SK-N-SH (cell line): ENCODE data around the gene TRMT1. TPM values are rescaled to one million over a fixed set of nuclear protein-coding genes. Genes with fewer than 3 reads are reported as not detected.

Experiments
- CTCF ChIA-PET: fragments of 300-600, 350-600 bp; formaldehyde crosslinking; extraction: SDS; loops from one replicate; lab custom pipeline; 2021; lab: Yijun Ruan, JAX
- POLR2A ChIA-PET: fragments of 350-600 bp; sonication (Branson Sonifier 250); formaldehyde crosslinking; extraction: SDS; loops from one replicate; lab custom pipeline; 2020; ENCODE audit warnings: antibody characterized with exemption, inconsistent platforms; lab: Yijun Ruan, JAX
- DNase-seq: peaks from one replicate; pipeline ENCODE4 v3.0.0; 2012
- H2AFZ ChIP-seq: fragments of 200-600 bp; sonication (generic); 2 replicates; pipeline ENCODE4 v1.8.1; 2016; ENCODE audit warnings: antibody characterized with exemption, mild to moderate bottlenecking, low read depth
- H3F3A ChIP-seq: fragments of 200-600 bp; sonication (generic); replicated peaks from 2 replicates; pipeline ENCODE3; 2016; ENCODE audit warnings: antibody characterized with exemption, mild to moderate bottlenecking; ENCODE audit not compliant: insufficient read depth
- H3K27ac ChIP-seq, 2 experiments: fragments of 200-500 bp in 1 of 2; fragments of 200-600 bp in 1 of 2; sonication (Bioruptor generic) in 1 of 2; sonication (generic), shearing (Covaris generic) in 1 of 2; 2 replicates each; pipeline versions ENCODE4 v1.5.1 to v1.6.1; 2014 to 2016; ENCODE audit warnings: low read depth in 2 of 2, inconsistent platforms in 1 of 2, low read length in 1 of 2, mild to moderate bottlenecking in 1 of 2, mixed read lengths in 1 of 2
- H3K27me3 ChIP-seq: fragments of 200-600 bp; sonication (generic), shearing (Covaris generic); 2 replicates; pipeline ENCODE4 v1.6.1; 2016; ENCODE audit warnings: mixed run types; ENCODE audit not compliant: insufficient read depth
- H3K36me3 ChIP-seq, 2 experiments: fragments of 200-500 bp in 1 of 2; fragments of 200-600 bp in 1 of 2; sonication (Bioruptor generic) in 1 of 2; sonication (generic) in 1 of 2; replicated peaks in 1 of 2; 2 replicates each; pipeline versions ENCODE3 to v1.5.1; 2014 to 2016; ENCODE audit warnings: low read length in 1 of 2, mild to moderate bottlenecking in 1 of 2; ENCODE audit not compliant: insufficient read depth in 2 of 2, control insufficient read depth in 1 of 2
- H3K4me1 ChIP-seq, 2 experiments: fragments of 200-500 bp in 1 of 2; fragments of 200-600 bp in 1 of 2; sonication (Bioruptor generic) in 1 of 2; sonication (generic), shearing (Covaris generic) in 1 of 2; 2 replicates each; pipeline versions ENCODE4 v1.5.1 to v1.6.1; 2014 to 2016; ENCODE audit warnings: low read depth in 1 of 2, low read length in 1 of 2, mixed run types in 1 of 2; ENCODE audit not compliant: insufficient read depth in 2 of 2, control insufficient read depth in 1 of 2
- H3K4me2 ChIP-seq: fragments of 200-600 bp; sonication (generic), shearing (Covaris generic); 2 replicates; pipeline ENCODE4 v1.6.1; 2017; ENCODE audit warnings: mixed run types
- H3K4me3 ChIP-seq, 2 experiments: fragments of 200-500 bp in 1 of 2; fragments of 200-600 bp in 1 of 2; sonication (Bioruptor generic) in 1 of 2; sonication (generic), shearing (Covaris generic) in 1 of 2; 2 replicates each; pipeline versions ENCODE4 v1.5.1 to v1.8.1; 2014 to 2016; ENCODE audit warnings: low read depth in 2 of 2, inconsistent platforms in 1 of 2, low read length in 1 of 2, mild to moderate bottlenecking in 1 of 2, mixed read lengths in 1 of 2, moderate library complexity in 1 of 2
- H3K79me2 ChIP-seq: fragments of 200-600 bp; sonication (generic); 2 replicates; pipeline ENCODE4 v1.8.1; 2017; ENCODE audit warnings: mild to moderate bottlenecking; ENCODE audit not compliant: insufficient read depth
- H3K9ac ChIP-seq: fragments of 200-600 bp; sonication (generic); 2 replicates; pipeline ENCODE4 v1.6.1; 2017; ENCODE audit warnings: mixed run types
- H3K9me2 ChIP-seq: fragments of 200-600 bp; sonication (generic); 2 replicates; pipeline ENCODE4 v1.6.1; 2017; ENCODE audit warnings: mixed run types
- H3K9me3 ChIP-seq: fragments of 200-600 bp; sonication (generic); 2 replicates; pipeline ENCODE4 v1.6.1; 2017; ENCODE audit warnings: mixed run types, mild to moderate bottlenecking, moderate library complexity
- H4K20me1 ChIP-seq: fragments of 200-600 bp; sonication (generic); 2 replicates; pipeline ENCODE4 v1.6.1; 2017; ENCODE audit warnings: mild to moderate bottlenecking, mixed run types; ENCODE audit not compliant: insufficient read depth
- CHD2 ChIP-seq: fragments of 150-350 bp; IDR thresholded peaks from 2 replicates; pipeline ENCODE4 v1.6.1; 2018; ENCODE audit warnings: low read length; ENCODE audit not compliant: partially characterized antibody
- CTCF ChIP-seq: fragments of 200-600 bp; sonication (generic); IDR thresholded peaks from 2 replicates; pipeline ENCODE4 v1.6.1; 2017; ENCODE audit warnings: antibody characterized with exemption, mild to moderate bottlenecking, moderate library complexity
- ELF1 ChIP-seq: IDR thresholded peaks from 2 replicates; pipeline ENCODE4 v1.4.0; 2012
- EP300 ChIP-seq, 2 experiments: IDR thresholded peaks; 2 replicates each; pipeline versions ENCODE4 v1.4.0 to v1.6.1; 2012; ENCODE audit warnings: borderline replicate concordance in 1 of 2, low read depth in 1 of 2, low read length in 1 of 2
- FOSL2 ChIP-seq: IDR thresholded peaks from 2 replicates; pipeline ENCODE4 v1.4.0; 2012; ENCODE audit warnings: low read depth, mild to moderate bottlenecking, moderate library complexity, borderline replicate concordance
- GABPA ChIP-seq: IDR thresholded peaks from 2 replicates; pipeline ENCODE4 v1.4.0; 2012; ENCODE audit warnings: low read depth, mild to moderate bottlenecking
- JUND ChIP-seq: IDR thresholded peaks from 2 replicates; pipeline ENCODE4 v1.4.0; 2012
- MAX ChIP-seq: IDR thresholded peaks from 2 replicates; pipeline ENCODE4 v1.4.0; 2012; ENCODE audit warnings: low read depth
- PBX3 ChIP-seq: IDR thresholded peaks from 2 replicates; pipeline ENCODE4; 2012
- POLR2AphosphoS5 ChIP-seq: IDR thresholded peaks from 2 replicates; pipeline ENCODE4 v1.6.1; 2012; ENCODE audit warnings: low read depth, low read length
- REST ChIP-seq: IDR thresholded peaks from 2 replicates; pipeline ENCODE4 v1.6.1; 2012; ENCODE audit warnings: mild to moderate bottlenecking, low read depth, low read length, moderate library complexity
- SIN3A ChIP-seq: IDR thresholded peaks from 2 replicates; pipeline ENCODE4 v1.6.1; 2012; ENCODE audit warnings: low read depth, mild to moderate bottlenecking, low read length, moderate library complexity, borderline replicate concordance
- SMC3 ChIP-seq: IDR thresholded peaks from 2 replicates; pipeline ENCODE4 v1.6.1; 2012; ENCODE audit warnings: low read depth, low read length, improper control_type of control experiment
- TAF1 ChIP-seq: IDR thresholded peaks from 2 replicates; pipeline ENCODE4 v1.6.1; 2012; ENCODE audit warnings: low read depth, mild to moderate bottlenecking, low read length, moderate library complexity, borderline replicate concordance
- TCF12 ChIP-seq: IDR thresholded peaks from 2 replicates; pipeline ENCODE4 v1.4.0; 2012
- TEAD4 ChIP-seq: IDR thresholded peaks from 2 replicates; pipeline ENCODE4 v1.4.0; 2012; ENCODE audit warnings: mild to moderate bottlenecking, borderline replicate concordance; ENCODE audit not compliant: insufficient read depth
- WGBS: methylation state at CpG from one replicate; pipeline ENCODE4 v1.1.6; 2017; ENCODE audit warnings: low lambda C conversion rate; 5-methylcytosine and 5-hydroxymethylcytosine counted together
- polyA plus RNA-seq, 3 experiments: library from polyadenylated mRNA; depleted of rRNA; stranded (reverse); fragments of >200 nt; gene quantifications; 2 replicates each; pipeline ENCODE4 v1.2.3, GENCODE V29; 2012
- TF ChIP-seq, protein P1 (sequence below): fragments of 150-350 bp; IDR thresholded peaks from 2 replicates; pipeline ENCODE4 v1.6.1; 2016; ENCODE audit warnings: mild to moderate bottlenecking, low read depth, low read length

Gene TRMT1
- polyA plus RNA-seq, 1 of the 3 experiments (the other 2 are of a cell fraction): 64.9 TPM

DNA sequence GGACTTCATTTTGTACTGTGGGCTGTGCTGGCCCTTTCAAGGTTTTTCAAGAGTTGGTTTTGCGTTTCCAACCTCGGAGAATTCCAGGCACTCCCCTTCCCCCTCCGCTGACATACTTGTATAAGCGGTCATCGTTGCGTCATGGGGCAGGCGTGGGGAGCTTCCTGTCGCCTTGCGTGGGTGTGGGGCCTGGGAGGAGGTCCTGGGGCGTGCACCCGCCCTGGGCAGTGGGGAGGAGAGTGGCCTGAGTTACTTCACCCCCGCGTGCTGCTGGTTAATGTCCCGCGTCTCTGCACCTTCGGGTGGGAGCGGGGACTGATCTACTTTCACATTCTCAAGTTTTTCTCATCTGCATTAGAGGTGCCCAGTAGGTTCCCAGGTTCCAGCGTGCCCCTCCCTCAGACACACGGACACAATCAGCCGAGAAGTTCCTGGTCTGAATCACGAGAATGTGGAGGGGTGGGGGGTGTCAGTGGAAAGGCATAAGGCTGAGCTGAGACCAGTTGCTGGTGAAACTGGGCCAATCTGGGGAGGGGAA, 37.8 kb upstream of the TRMT1 start:
- under 1% methylated on average over 16 of the region's 21 CpGs for WGBS
- POLR2A ChIA-PET: interaction anchor here (1.0 to 2.8 kb wide), 2 partner anchors 10 to 189 kb away, joined by 5 to 24 read pairs; no protein-coding TSS in a partner anchor
- Histone ChIP-seq H3K36me3 (peaks cover 0 to 19% of the 10 kb centered on the region in 2 experiments), H3K9ac (peak overlapping the region; percentile 93), H4K20me1 (peaks cover 25% of the 10 kb centered on the region), H3K79me2 (peaks cover 48% of the 10 kb centered on the region), H3K27ac (peak overlapping the region; percentile 98 to 99), H3K9me3 (no peaks in the 10 kb centered on the region), H3K4me1 (peaks cover 4 to 20% of the 10 kb centered on the region in 2 experiments; a peak in 1 of 4 replicates), H3K9me2 (no peaks in the 10 kb centered on the region), H3F3A (peaks cover 40% of the 10 kb centered on the region), H3K4me2 (peak overlapping the region; percentile 98), H3K4me3 (peak overlapping the region; percentile 76 to 90), H3K27me3 (no peaks in the 10 kb centered on the region), H2AFZ (no peak overlapping the region)
- CTCF ChIA-PET: interaction anchor here (1.7 to 2.2 kb wide), 3 partner anchors 10 to 189 kb away, joined by 6 to 9 read pairs (median 7); no protein-coding TSS in a partner anchor
- DNase-seq: peak; percentile 57
- peak; percentile 45 for TF ChIP-seq GABPA
- TF ChIP-seq CTCF: no peak
- peak; percentile 72; the same call in 1 of the 2 replicates for TF ChIP-seq FOSL2
- TF ChIP-seq SMC3: no peak
- TF ChIP-seq MAX: peak; percentile 76; the same call in 1 of the 2 replicates
- peak; percentile 20; the same call in 1 of the 2 replicates for TF ChIP-seq REST
- peak in 1 of 2 experiments; percentile 46; a peak in 1 of 4 replicates for TF ChIP-seq EP300 (IDR thresholded peaks at IDR 0.05; ENCODE audit: borderline replicate concordance in 1 of 2, low read depth in 1 of 2, low read length in 1 of 2)
- peak; percentile 70 for TF ChIP-seq TCF12
- TF ChIP-seq ELF1: 0 out of 2 replicates have a peak, but pooled peaks have one; percentile 5
- peak; percentile 71 for TF ChIP-seq CHD2
- TF ChIP-seq SIN3A: peak; percentile 68; the same call in 1 of the 2 replicates
- peak; percentile 7; the same call in 1 of the 2 replicates for TF ChIP-seq POLR2AphosphoS5
- peak; percentile 75 for TF ChIP-seq JUND
- peak; percentile 38; the same call in 1 of the 2 replicates for TF ChIP-seq PBX3
- TF ChIP-seq, protein P1, sequence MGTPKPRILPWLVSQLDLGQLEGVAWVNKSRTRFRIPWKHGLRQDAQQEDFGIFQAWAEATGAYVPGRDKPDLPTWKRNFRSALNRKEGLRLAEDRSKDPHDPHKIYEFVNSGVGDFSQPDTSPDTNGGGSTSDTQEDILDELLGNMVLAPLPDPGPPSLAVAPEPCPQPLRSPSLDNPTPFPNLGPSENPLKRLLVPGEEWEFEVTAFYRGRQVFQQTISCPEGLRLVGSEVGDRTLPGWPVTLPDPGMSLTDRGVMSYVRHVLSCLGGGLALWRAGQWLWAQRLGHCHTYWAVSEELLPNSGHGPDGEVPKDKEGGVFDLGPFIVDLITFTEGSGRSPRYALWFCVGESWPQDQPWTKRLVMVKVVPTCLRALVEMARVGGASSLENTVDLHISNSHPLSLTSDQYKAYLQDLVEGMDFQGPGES: no peak
- no peak; the same call in none of the 2 replicates for TF ChIP-seq TAF1
- peak; percentile 77 for TF ChIP-seq TEAD4
